Activated CD4-positive, alpha-beta T cell treated with anti-CD3 and anti-CD28 coated beads for 48 hours (primary cell): Measurements from ENCODE around the gene EIF2B2.
"Not testable (repeated sequence)": the region's sequence is repeated elsewhere in the genome, so short reads cannot be mapped to it uniquely, and the experiment has no call there.

ENCODE experiments used
- DNase-seq: peaks from one replicate; pipeline ENCODE4 v3.0.0-alpha.2; 2020

Gene EIF2B2

GRCh38 chr14:74974364-74975058 lies 28.2 kb upstream of the EIF2B2 start:
- DNase-seq: no peak

GRCh38 chr14:74975059-74975810 lies 27.5 kb upstream of the EIF2B2 start:
- DNase-seq: no peak

GRCh38 chr14:74976264-74977113 lies 26.2 kb upstream of the EIF2B2 start:
- no peak for DNase-seq

GRCh38 chr14:74977164-74977900 lies 25.4 kb upstream of the EIF2B2 start:
- no peak for DNase-seq

GRCh38 chr14:74977901-74978385 lies 24.8 kb upstream of the EIF2B2 start:
- DNase-seq: no peak

GRCh38 chr14:74978416-74978947 lies 24.2 kb upstream of the EIF2B2 start:
- no peak for DNase-seq

GRCh38 chr14:74979029-74979428 lies 23.7 kb upstream of the EIF2B2 start:
- DNase-seq: no peak

DNA sequence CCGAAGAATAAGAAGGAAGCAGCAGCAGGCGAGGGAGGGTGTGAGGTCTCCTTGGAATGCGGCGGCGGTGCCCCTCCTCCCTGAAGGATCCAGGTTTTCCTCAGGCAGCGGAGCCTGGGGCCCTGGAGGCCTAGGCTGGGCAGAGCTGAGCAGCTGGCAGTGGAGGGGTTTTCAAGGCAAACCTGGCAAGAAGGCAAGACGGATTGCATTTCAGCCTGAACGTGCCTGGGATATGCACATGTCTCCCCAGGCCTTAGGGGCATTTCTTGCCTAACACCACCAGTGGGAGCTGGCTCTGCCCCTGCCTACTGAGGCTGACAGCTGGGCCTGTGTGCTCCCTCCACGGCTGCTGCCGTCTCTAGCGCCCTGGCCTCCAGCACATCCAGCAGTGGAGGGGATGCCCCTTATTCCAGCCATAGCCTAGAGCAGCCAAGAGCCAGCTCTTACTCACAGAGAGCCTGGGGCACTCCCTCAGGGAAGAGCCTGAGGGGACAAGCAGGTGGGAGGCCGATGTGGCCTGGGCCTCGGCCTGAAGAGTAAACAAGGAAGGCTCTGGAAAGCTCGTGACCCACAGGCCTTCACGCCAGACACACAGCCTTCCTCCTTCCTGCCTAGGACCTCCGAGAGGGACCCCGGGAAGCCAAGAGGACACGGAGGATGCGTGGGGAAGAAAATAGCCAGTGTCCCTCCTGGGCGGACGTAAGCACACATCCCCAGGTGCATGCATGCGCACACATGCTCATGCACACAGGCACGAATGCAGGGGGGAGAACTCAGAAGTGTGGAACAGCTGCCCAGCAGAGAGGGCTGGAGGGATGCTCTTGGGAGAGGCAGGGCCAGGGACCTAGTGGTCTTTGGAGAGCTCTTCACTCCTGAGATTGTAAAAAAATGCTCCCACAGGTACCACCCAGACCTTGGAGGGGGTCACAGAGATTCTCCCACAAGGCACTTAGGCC lies 23.0 kb upstream of the EIF2B2 start:
- no peak for DNase-seq

DNA sequence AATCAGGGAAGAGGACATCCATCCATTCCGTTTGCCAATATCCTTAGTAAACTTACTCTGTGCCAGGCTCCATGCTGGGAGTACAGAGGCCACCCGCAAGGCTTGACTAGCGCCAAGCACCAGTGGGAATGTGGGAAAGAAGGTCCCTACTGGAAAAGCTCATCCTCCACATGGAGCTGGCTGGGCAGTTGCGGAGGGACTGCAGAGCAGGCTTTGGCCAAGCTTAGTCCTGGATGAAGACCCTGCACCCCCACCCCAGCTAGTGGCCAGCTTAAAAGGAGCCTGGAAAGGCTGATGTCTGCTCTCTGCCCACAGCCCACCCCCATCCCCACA lies 22.4 kb upstream of the EIF2B2 start:
- DNase-seq: no peak

DNA sequence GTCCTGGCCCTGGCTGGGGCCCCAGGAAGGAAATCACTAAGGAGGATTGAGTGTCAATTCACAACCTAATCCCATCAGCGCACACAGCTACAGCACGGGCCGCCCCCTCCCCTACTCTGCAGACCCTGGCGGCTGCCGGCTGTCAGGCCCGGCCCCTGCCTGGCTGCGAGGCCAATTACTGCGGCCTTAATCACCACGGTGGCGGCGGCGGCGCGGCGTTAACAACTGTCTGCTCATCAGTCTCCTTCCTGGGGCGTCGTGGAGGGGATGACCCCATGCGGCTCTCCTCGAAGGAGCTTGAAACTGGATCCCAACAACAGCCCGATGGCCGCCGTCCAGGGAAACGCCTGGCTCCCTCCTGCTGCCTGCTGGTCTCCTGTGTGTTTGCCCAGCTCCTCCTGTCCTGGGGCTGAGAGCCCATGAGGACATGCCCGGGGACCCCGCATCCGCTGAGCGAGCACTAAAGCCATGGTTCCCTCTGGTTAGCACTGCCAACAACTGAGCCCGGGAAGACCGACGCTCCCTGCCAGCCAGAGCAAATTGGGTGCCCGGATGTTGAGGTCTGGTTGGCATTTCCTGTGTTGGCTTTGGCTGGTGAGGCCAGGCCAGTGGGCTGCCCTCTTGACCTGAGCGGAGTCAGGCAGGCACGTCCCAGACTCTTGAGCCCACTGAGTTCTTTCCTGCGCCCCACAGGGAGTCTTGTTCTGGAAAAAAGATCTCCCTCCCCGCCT lies 21.8 kb upstream of the EIF2B2 start:
- no peak for DNase-seq

- DNase-seq: no peak
Observed at GRCh38 chr14:74981462-74981782, 21.3 kb upstream of the EIF2B2 start.

DNA sequence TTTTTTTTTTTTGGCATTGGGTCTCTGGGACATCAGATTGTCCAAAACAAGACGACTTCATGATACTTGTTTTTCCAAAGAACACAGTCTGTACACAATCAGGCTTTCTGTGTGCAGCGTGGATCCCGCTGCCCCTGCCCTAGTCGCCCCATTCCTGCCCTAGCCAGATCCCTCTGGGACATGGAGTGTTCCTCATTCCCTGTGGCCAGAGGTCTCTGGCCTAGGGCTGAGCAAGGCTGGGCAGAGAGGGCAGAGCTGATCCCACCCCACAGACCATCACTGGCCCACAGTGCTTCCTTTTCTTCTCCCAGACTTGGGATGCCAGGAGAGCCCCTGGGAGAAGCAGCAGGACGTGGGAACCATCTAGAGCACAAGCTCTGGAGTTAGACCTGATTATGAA lies 20.9 kb upstream of the EIF2B2 start:
- DNase-seq: no peak

- DNase-seq: no peak
Observed at GRCh38 chr14:74982661-74983060, 20.1 kb upstream of the EIF2B2 start.

GRCh38 chr14:74983343-74983742 lies 19.4 kb upstream of the EIF2B2 start:
- no peak for DNase-seq

DNA sequence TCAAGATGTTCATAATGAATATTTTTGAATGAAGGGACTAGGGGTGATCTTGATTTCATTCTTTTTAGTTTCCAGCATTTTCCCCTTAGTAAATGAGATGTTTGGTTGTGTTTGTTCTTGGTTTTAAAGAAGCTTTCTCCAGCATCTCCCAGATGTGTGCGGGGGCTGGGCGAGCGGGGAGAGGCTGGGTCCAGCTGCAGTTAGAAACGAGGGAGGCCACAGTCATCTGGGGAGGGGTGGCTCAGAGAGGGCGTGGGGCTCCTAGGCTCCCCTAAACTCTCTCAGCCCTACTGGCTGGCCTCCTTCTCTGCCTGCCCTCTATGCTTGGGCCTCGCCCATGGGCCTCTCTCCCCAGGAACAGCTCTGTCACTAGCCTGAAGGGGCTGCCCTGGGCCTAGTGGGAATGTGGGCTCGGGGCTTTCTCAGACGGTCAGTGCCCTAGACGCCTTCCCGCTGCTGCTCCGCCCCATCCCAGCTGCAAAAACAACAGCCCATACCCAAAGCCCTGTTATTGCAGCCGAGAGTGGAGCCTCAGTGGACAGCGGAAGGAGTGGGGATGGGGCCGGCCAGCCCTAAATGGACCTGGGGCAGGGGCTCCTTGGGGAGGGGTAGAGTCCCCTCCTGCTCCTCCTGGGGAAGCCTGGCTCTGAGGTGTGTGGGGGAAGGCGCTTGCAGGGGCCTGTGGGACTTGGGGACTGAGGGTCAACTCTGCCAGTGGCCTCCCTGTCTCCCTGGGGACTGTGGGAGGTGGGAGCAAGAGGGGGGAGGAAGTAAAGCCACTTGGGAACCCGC lies 18.3 kb upstream of the EIF2B2 start:
- DNase-seq: no peak

- DNase-seq: no peak
Observed at GRCh38 chr14:74985028-74985310, 17.8 kb upstream of the EIF2B2 start.

DNA sequence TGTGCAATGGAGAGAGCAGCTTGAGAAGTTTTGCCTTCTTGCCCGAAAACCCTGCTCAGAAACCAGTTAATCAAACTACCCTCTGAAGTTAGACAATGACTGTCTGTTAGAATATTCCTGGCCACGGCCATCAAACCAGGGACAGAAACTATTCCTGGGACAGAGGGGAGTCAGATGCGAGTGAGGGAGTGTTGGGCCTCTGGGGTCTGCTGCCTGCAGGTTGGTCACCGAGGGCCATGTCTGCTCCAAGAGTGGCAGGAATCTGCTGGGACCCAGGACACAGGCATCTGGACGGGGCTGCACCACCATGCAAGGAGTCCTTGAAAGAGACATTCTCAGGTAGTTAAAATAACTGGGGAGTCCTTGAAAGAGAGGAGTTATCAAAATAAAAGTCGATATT lies 16.9 kb upstream of the EIF2B2 start:
- DNase-seq: no peak

GRCh38 chr14:74988131-74988530 lies 14.6 kb upstream of the EIF2B2 start:
- DNase-seq: no peak

GRCh38 chr14:74988993-74989392 lies 13.7 kb upstream of the EIF2B2 start:
- DNase-seq: no peak

DNA sequence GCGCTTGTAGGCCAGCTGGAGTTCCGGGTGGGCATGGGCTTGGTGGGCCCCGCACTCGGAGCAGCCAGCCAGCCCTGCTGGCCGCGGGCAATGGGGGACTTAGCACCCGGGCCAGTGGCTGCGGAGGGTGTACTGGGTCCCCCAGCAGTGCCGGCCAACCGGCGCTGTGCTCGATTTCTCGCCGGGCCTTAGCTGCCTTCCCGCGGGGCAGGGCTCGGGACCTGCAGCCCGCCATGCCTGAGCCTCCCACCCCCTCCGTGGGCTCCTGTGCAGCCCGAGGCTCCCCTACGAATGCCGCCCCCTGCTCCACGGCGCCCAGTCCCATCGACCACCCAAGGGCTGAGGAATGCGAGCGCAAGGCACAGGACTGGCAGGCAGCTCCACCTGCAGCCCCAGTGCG lies 8.5 kb upstream of the EIF2B2 start:
- DNase-seq: not testable (repeated sequence)
